Stromal cell of bone marrow (primary cell): ENCODE data around the gene ELFN1.

Experiments
- DNase-seq: peaks from one replicate; pipeline ENCODE4 v3.0.0-alpha.2; 2012; ENCODE audit warnings: low read depth

ELFN1 gene

GRCh38 chr7:1694611-1695511 is 24.8 kb downstream of the ELFN1 start:
- no peak for DNase-seq

GRCh38 chr7:1695800-1696454 is 25.9 kb downstream of the ELFN1 start:
- no peak for DNase-seq

- DNase-seq: no peak
Observed at GRCh38 chr7:1696671-1697498, 26.8 kb downstream of the ELFN1 start.

GRCh38 chr7:1697499-1698125 is 27.5 kb downstream of the ELFN1 start:
- no peak for DNase-seq

GRCh38 chr7:1698201-1698600 is 28.1 kb downstream of the ELFN1 start:
- no peak for DNase-seq

GRCh38 chr7:1698951-1699350 is 28.9 kb downstream of the ELFN1 start:
- DNase-seq: no peak

GRCh38 chr7:1700086-1700485 is 30.0 kb downstream of the ELFN1 start:
- DNase-seq: no peak

GRCh38 chr7:1700536-1701333 is 30.7 kb downstream of the ELFN1 start:
- no peak for DNase-seq

GRCh38 chr7:1702652-1703051 is 32.6 kb downstream of the ELFN1 start:
- DNase-seq: no peak

- no peak for DNase-seq
Observed at GRCh38 chr7:1703441-1703840, 33.4 kb downstream of the ELFN1 start.

- DNase-seq: no peak
Observed at GRCh38 chr7:1703871-1704810, 34.1 kb downstream of the ELFN1 start.

GRCh38 chr7:1704811-1705738 is 35.0 kb downstream of the ELFN1 start:
- no peak for DNase-seq

- DNase-seq: no peak
Observed at GRCh38 chr7:1705856-1706255, 35.8 kb downstream of the ELFN1 start.

GRCh38 chr7:1706381-1706720 is 36.3 kb downstream of the ELFN1 start:
- no peak for DNase-seq

- no peak for DNase-seq
Observed at GRCh38 chr7:1706721-1707613, 36.9 kb downstream of the ELFN1 start.

GRCh38 chr7:1707756-1708595 is 37.9 kb downstream of the ELFN1 start:
- no peak for DNase-seq

- no peak for DNase-seq
Observed at GRCh38 chr7:1708596-1709251, 38.6 kb downstream of the ELFN1 start.
